Activated CD8-positive, alpha-beta memory T cell treated with anti-CD3 and anti-CD28 coated beads, Interleukin-2, amount 50 U/mL, for 24 hours (primary cell): Measurements from ENCODE around the gene PLEKHH3.
"Not testable (repeated sequence)": the region's sequence is repeated elsewhere in the genome, so short reads cannot be mapped to it uniquely, and the experiment has no call there.

Experiments used
- DNase-seq: peaks from one replicate; pipeline ENCODE4 v3.0.0-alpha.2; 2020; ENCODE audit errors: extremely low read depth

The PLEKHH3 gene

DNA sequence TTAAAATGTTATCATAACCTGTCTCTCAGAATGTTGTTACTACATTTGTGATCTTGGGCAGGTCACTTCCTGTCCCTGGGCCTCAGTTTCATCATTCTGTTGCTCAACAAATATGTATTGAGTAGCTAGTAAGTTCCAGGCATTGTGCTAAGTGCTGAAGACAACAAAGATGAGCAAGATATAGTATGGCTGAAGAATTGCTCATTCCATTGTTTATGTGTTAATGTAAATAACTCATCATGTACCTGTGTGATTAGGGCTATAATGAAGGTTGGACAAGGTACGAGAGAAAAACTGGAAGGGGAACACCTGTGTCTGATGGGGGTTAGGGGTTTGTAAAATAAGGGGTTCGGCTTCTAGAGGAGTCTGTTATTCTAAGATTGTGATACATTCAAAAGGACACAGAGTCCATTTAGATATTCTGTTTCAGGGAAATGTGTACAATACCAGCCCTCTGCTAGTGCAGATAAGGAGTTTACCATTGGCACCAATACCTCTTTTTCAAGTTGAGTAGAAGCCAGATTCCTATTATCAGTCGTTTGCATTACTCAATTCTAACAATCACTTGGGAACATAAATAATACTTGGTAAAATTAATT, 47.3 kb downstream of the PLEKHH3 start:
- DNase-seq = no peak

DNA sequence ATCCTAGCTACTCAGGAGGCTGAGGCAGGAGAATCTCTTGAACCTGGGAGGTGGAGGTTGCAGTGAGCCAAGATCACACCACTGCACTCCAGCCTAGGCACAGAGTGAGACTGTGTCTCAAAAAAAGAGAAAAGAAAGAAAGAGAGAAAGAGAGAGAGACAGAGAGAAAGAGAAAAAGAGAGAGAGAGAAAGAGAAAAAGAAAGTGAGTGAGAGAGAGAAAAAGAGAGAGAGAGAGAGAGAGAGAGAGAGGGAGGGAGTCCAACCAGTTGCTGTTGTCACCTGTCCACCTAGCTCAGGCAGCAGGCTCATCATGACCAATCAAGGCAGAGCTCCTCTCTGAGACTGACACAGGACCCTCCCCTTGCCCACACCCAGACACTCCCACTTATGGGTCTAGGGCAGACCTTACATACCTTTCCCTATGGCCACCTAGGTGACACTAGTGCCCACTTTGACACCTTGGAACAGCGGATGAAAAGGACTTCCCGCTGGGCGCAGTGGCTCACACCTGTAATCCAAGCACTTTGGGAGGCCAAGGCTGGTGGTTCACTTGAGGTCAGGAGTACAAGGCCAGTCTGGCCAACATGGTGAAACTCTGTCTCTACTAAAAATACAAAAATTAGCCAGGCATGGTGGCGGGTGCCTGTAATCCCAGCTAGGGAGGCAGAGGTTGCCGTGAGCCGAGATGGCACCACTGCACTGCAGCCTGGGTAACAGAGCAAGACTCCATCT, 49.6 kb downstream of the PLEKHH3 start:
- DNase-seq = not testable (repeated sequence)

DNA sequence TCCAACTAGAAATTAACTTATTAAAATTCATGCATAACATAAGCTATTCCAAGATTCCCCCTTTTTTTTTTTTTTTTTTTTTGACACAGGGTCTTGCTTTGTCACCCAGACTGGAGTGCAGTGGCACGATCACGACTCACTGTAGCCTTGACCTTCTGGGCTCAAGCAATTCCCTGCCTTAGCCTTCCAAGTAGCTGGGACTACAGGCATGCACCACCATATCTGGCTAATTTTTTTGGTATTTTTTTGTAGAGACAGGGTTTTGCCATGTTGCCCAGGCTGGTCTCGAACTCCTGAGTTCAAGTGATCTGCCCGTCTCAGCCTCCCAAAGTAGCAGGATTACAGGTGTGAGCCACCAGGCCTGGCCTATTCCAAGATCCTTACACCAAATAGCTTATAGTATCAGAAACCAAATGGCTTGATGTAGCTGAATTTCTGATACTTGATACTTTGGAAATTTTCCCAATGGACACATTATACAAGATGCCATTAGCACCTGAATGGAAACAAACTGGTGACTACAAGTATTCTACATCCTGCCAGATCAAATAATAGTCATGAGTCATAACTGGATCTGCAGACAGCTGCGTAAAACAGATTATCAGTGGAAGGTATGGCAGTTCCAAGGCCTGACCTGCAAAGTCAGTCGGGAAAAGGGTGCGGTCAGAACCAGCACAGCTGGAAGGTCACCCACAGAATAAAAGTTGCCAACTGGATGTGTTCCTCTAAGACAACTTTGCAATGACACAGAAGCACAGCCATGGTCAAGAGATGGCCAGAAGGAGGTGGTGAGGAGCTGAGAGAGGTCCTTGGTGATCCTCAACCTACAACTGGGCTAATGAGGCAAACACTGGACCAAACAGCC, 52.8 kb downstream of the PLEKHH3 start:
- no peak for DNase-seq

DNA sequence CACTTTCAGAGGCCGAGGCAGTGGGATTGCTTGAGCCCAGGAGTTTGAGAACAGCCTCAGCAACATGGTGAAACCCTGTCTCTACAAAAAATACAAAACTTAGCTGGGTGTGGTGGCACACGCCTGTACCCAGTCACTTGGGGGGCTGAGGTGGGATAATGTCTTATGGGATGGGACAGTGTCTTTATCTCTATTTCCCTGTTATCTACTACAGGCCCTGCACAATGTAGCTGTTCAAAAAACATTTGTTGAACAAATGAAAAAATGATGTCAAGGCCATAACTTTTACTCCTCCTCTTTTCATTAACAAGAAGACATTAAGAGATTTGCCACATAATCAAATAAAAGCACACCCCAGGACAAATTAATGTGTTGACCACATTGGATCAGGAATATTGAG, 53.5 kb downstream of the PLEKHH3 start:
- DNase-seq = no peak

DNA sequence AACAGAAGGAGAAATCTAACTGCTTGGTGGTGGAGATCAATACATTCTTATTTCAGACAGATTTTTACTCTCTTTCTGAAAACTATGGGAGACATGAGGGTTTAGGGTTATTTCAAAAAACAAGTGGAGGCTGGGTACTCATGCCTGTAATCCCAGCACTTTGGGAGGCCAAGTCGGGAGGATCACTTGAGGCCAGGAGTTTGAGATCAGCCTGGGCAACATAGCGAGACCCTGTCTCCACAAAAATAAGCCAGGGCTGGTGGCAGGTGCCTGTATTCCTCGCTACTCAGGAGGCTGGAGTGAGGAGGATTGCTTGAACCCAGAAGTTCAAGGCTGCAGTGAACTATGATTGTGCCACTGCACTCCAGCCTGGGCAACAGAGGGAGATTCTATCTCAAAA, 54.8 kb downstream of the PLEKHH3 start:
- DNase-seq = not testable (repeated sequence)

DNA sequence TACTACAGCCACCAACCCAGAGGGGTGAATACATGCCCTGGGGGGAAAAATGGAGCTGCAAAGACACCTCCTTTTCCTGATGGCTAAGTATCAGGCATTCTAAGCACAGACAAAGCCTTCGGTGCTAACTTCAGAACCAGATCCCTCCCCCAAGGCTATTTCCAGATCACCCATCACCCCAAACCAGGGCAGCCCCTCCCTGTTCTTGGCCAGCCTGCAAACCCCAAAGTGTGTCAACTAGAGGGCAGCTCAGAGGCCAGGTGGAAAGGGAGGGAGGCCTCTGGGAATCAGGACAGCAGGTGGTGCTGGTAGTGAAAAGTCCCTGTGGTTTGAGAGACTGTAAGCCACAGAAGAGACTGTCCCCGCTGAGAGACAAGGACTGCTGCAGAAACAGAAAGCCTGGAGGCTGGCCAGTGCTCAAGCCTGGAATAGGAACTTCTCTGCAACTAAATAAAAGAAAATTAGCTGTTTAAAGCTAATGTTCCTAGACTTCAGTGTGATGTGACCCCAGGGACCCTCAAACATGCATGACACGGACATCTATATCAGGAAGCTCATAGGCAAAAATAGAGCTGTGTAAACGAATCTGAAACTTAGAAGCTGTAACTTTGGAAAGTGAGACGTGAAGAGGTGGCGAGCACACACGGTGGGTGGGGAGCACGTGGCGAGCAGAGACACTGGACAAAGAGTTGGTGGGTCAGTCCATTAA, 58.2 kb downstream of the PLEKHH3 start:
- DNase-seq = no peak

DNA sequence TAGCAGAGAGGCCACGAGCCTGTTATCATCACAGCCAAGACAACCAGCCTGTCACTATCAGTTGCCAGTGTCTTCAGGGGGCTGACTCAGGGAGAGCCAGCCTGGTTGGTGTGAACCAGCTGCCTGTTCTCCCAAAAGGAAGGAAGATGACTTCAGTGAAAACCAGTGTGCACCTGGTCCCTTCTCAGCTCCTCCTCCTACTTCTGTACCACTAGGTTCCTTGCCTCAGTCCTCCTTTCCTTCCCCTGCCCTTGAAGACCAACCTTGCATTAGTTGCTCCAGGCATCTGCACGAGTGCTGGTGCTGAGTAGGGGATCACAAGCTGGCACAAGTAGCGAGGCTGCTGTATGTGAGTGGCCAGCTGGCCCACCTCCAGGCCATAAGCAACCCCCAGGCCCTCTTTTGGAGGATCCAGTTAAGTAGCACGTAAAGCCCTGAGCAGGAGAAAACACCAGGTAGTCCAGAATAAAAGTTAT, 58.8 kb downstream of the PLEKHH3 start:
- DNase-seq = no peak
